Measurements from ENCODE around the gene TRAPPC2L.

Gene TRAPPC2L

DNA sequence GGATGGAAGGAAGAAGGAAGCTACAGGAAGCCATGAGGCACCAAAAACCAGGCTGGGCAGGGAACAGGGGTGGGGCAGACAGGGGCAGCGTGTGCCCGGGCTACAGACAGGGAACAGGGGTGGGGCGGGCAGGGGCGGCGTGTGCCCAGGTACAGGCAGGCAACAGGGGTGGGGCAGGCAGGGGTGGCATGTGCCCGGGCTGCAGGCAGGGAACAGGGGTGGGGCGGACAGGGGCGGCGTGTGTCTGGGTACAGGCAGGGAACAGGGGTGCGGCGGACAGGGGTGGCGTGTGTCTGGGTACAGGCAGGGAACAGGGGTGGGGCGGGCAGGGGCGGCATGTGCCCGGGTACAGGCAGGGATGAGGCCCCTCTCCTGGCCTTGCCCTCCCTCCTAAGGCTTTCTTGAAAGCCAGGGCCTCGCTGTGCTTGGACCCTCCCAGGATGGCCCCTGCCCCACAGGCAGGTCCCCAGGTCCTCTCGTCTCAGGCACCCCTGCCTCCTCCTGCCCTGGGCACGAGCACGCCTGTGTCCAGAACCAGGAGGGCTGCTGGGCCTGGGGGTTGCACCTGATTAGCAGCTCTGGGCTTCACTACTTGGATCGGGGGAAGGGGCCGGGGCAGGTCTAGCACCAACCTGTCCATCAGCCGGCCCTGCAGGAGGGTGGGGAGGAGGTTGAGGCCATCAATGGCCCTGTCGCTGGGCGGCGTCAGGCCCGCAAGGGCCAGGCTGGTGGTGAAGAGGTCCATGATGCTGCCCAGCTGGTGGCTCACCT, 30.7 kb upstream of the TRAPPC2L start:
- no peak for TF ChIP-seq FOXP2 (optimal IDR thresholded peaks at IDR 0.05; ENCODE audit: borderline replicate concordance, extremely low read depth, extremely low read length, insufficient read depth)
- TF ChIP-seq, protein P1, sequence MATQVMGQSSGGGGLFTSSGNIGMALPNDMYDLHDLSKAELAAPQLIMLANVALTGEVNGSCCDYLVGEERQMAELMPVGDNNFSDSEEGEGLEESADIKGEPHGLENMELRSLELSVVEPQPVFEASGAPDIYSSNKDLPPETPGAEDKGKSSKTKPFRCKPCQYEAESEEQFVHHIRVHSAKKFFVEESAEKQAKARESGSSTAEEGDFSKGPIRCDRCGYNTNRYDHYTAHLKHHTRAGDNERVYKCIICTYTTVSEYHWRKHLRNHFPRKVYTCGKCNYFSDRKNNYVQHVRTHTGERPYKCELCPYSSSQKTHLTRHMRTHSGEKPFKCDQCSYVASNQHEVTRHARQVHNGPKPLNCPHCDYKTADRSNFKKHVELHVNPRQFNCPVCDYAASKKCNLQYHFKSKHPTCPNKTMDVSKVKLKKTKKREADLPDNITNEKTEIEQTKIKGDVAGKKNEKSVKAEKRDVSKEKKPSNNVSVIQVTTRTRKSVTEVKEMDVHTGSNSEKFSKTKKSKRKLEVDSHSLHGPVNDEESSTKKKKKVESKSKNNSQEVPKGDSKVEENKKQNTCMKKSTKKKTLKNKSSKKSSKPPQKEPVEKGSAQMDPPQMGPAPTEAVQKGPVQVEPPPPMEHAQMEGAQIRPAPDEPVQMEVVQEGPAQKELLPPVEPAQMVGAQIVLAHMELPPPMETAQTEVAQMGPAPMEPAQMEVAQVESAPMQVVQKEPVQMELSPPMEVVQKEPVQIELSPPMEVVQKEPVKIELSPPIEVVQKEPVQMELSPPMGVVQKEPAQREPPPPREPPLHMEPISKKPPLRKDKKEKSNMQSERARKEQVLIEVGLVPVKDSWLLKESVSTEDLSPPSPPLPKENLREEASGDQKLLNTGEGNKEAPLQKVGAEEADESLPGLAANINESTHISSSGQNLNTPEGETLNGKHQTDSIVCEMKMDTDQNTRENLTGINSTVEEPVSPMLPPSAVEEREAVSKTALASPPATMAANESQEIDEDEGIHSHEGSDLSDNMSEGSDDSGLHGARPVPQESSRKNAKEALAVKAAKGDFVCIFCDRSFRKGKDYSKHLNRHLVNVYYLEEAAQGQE (IDR thresholded peaks at IDR 0.05; ENCODE audit: insufficient read depth in 1 of 2, low read depth in 2 of 2, low read length in 2 of 2), result no peak
- TF ChIP-seq TAF1 (IDR thresholded peaks at IDR 0.05; ENCODE audit: borderline replicate concordance, insufficient read depth, low read length), result no peak
- TF ChIP-seq SIN3A (IDR thresholded peaks at IDR 0.05; ENCODE audit: borderline replicate concordance, insufficient read depth, low read length), result no peak
- TF ChIP-seq POLR2AphosphoS5 (IDR thresholded peaks at IDR 0.05; ENCODE audit: low read depth, low read length), result no peak

GRCh38 chr16:88827727-88828126, 29.2 kb upstream of the TRAPPC2L start:
- TF ChIP-seq FOXP2 (optimal IDR thresholded peaks at IDR 0.05; ENCODE audit: borderline replicate concordance, extremely low read depth, extremely low read length, insufficient read depth) (no peak), POLR2AphosphoS5 (IDR thresholded peaks at IDR 0.05; ENCODE audit: low read depth, low read length) (no peak), SIN3A (IDR thresholded peaks at IDR 0.05; ENCODE audit: borderline replicate concordance, insufficient read depth, low read length) (no peak), TAF1 (IDR thresholded peaks at IDR 0.05; ENCODE audit: borderline replicate concordance, insufficient read depth, low read length) (no peak)
- TF ChIP-seq, protein P1 (IDR thresholded peaks at IDR 0.05; ENCODE audit: insufficient read depth in 1 of 2, low read depth in 2 of 2, low read length in 2 of 2), result no peak

DNA sequence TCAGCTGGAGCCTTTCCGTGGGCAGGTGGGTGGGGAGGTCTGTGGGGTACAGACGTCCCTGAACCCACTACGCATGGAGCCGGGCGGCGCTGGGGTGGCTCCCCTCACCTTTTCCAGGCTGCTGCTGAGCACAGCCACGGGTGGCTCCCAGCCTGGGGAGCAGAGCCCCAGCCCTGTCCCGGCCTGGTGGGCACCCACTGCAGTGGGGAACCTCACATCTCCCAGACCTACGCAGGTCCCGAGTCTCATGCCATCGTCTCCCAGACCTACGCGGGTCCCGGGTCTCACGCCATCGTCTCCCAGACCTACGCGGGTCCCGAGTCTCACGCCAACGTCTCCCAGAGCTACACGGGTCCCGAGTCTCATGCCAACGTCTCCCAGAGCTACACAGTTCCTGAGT, 28.2 kb upstream of the TRAPPC2L start:
- TF ChIP-seq TAF1 (IDR thresholded peaks at IDR 0.05; ENCODE audit: borderline replicate concordance, insufficient read depth, low read length) (no peak), POLR2AphosphoS5 (IDR thresholded peaks at IDR 0.05; ENCODE audit: low read depth, low read length) (no peak), SIN3A (IDR thresholded peaks at IDR 0.05; ENCODE audit: borderline replicate concordance, insufficient read depth, low read length) (no peak), FOXP2 (optimal IDR thresholded peaks at IDR 0.05; ENCODE audit: borderline replicate concordance, extremely low read depth, extremely low read length, insufficient read depth) (no peak)
- TF ChIP-seq, protein P1 (IDR thresholded peaks at IDR 0.05; ENCODE audit: insufficient read depth in 1 of 2, low read depth in 2 of 2, low read length in 2 of 2), result no peak

- TF ChIP-seq FOXP2 (optimal IDR thresholded peaks at IDR 0.05; ENCODE audit: borderline replicate concordance, extremely low read depth, extremely low read length, insufficient read depth), result no peak
- no peak for TF ChIP-seq SIN3A (IDR thresholded peaks at IDR 0.05; ENCODE audit: borderline replicate concordance, insufficient read depth, low read length)
- TF ChIP-seq POLR2AphosphoS5 (IDR thresholded peaks at IDR 0.05; ENCODE audit: low read depth, low read length), result no peak
- TF ChIP-seq, protein P1 (IDR thresholded peaks at IDR 0.05; ENCODE audit: insufficient read depth in 1 of 2, low read depth in 2 of 2, low read length in 2 of 2), result no peak
- TF ChIP-seq TAF1 (IDR thresholded peaks at IDR 0.05; ENCODE audit: borderline replicate concordance, insufficient read depth, low read length), result no peak
Measured at GRCh38 chr16:88830258-88830657, 26.7 kb upstream of the TRAPPC2L start.
